H7 (cell line): ENCODE measurements around the gene ATP1A1. TPM values are rescaled to one million over a fixed set of nuclear protein-coding genes. Genes with fewer than 3 reads are reported as not detected.

ENCODE experiments used
- DNase-seq: peaks from one replicate; pipeline ENCODE4 v3.0.0; 2012
- H3K27me3 ChIP-seq: 2 replicates; pipeline ENCODE4 v1.6.0; 2011; ENCODE audit warnings: mild to moderate bottlenecking, low read length; ENCODE audit not compliant: control insufficient read depth, insufficient read depth
- H3K36me3 ChIP-seq: replicated peaks from 2 replicates; pipeline ENCODE4 v1.5.1; 2011; ENCODE audit warnings: low read length; ENCODE audit not compliant: control insufficient read depth, insufficient read depth
- H3K4me3 ChIP-seq: 2 replicates; pipeline ENCODE4 v1.5.1; 2011; ENCODE audit warnings: low read depth, mild to moderate bottlenecking, control low read depth, low read length, moderate library complexity; ENCODE audit not compliant: insufficient read depth
- total RNA-seq: library from RNA; depleted of rRNA; stranded (reverse); fragments of >200 nt; shearing (Covaris generic); gene quantifications from 2 replicates; pipeline ENCODE4 v1.2.3, GENCODE V29; 2014

ATP1A1 gene
- total RNA-seq, 1 experiment from 2014 or later: 81.8 TPM

- H3K36me3 ChIP-seq: no peaks in the 10 kb centered on the region
- H3K4me3 ChIP-seq: peak overlapping the region; percentile 88
- peaks cover 16% of the 10 kb centered on the region; the same call in 1 of the 2 replicates for H3K27me3 ChIP-seq
- peak; percentile 55 for DNase-seq
These were observed 853 bp upstream of the ATP1A1 start for GRCh38 chr1:116372191-116372590.

- Histone ChIP-seq H3K27me3 (peaks cover 16% of the 10 kb centered on the region; the same call in 1 of the 2 replicates), H3K4me3 (peak overlapping the region; percentile 88), H3K36me3 (no peaks in the 10 kb centered on the region)
- DNase-seq: peak; percentile 87
These were observed 648 bp downstream of the ATP1A1 start for GRCh38 chr1:116373431-116374352.

GRCh38 chr1:116374353-116375147 is 1.5 kb downstream of the ATP1A1 start:
- peak overlapping the region; percentile 88 for H3K4me3 ChIP-seq
- H3K36me3 ChIP-seq: no peaks in the 10 kb centered on the region
- H3K27me3 ChIP-seq: peaks cover 16% of the 10 kb centered on the region; the same call in 1 of the 2 replicates
- DNase-seq: no peak

GRCh38 chr1:116375148-116375886 is 2.3 kb downstream of the ATP1A1 start:
- H3K36me3 ChIP-seq: no peaks in the 10 kb centered on the region
- DNase-seq: no peak
- no peak overlapping the region; the same call in 1 of the 2 replicates for H3K4me3 ChIP-seq
- peaks cover 14% of the 10 kb centered on the region; the same call in 1 of the 2 replicates for H3K27me3 ChIP-seq

GRCh38 chr1:116375887-116376728 is 3.1 kb downstream of the ATP1A1 start:
- no peak for DNase-seq
- Histone ChIP-seq H3K4me3 (no peak overlapping the region), H3K36me3 (no peaks in the 10 kb centered on the region), H3K27me3 (peaks cover 14% of the 10 kb centered on the region; the same call in 1 of the 2 replicates)

GRCh38 chr1:116376729-116377086 is 3.7 kb downstream of the ATP1A1 start:
- Histone ChIP-seq H3K27me3 (peaks cover 11% of the 10 kb centered on the region; the same call in 1 of the 2 replicates), H3K4me3 (no peak overlapping the region), H3K36me3 (no peaks in the 10 kb centered on the region)
- no peak for DNase-seq

GRCh38 chr1:116377541-116378529 is 4.8 kb downstream of the ATP1A1 start:
- Histone ChIP-seq H3K4me3 (no peak overlapping the region), H3K36me3 (no peaks in the 10 kb centered on the region), H3K27me3 (peaks cover under 1% of the 10 kb centered on the region; the same call in 1 of the 2 replicates)
- no peak for DNase-seq

- no peak overlapping the region for H3K4me3 ChIP-seq
- H3K36me3 ChIP-seq: no peaks in the 10 kb centered on the region; the same call in 1 of the 2 replicates
- DNase-seq: no peak
- H3K27me3 ChIP-seq: no peaks in the 10 kb centered on the region
These were observed 6.1 kb downstream of the ATP1A1 start for GRCh38 chr1:116379057-116379630.

GRCh38 chr1:116379674-116380498 is 6.8 kb downstream of the ATP1A1 start:
- H3K4me3 ChIP-seq: no peak overlapping the region
- no peaks in the 10 kb centered on the region for H3K27me3 ChIP-seq
- peaks cover 6% of the 10 kb centered on the region for H3K36me3 ChIP-seq
- no peak for DNase-seq

GRCh38 chr1:116380499-116381242 is 7.6 kb downstream of the ATP1A1 start:
- no peak for DNase-seq
- peaks cover 8% of the 10 kb centered on the region for H3K36me3 ChIP-seq
- no peaks in the 10 kb centered on the region for H3K27me3 ChIP-seq
- H3K4me3 ChIP-seq: no peak overlapping the region

- DNase-seq: no peak
- Histone ChIP-seq H3K4me3 (no peak overlapping the region), H3K27me3 (no peaks in the 10 kb centered on the region), H3K36me3 (peaks cover 16% of the 10 kb centered on the region)
These were observed 9.3 kb downstream of the ATP1A1 start for GRCh38 chr1:116382321-116382720.
